A673 (cell line): Measurements from ENCODE around the gene CLK1.

Experiments
- EZH2 ChIP-seq: fragments of 200-600 bp; sonication (generic); IDR thresholded peaks from 2 replicates; pipeline ENCODE4 v1.6.1; 2017; ENCODE audit warnings: borderline replicate concordance, low read depth, mild to moderate bottlenecking, mixed read lengths, antibody characterized with exemption, low read length; ENCODE audit not compliant: poor library complexity, severe bottlenecking
- TF ChIP-seq, protein P1 (sequence below): fragments of 300-800, 200-600 bp; sonication (generic); conservative IDR thresholded peaks from 2 replicates; pipeline ENCODE4 v1.5.1; 2017; ENCODE audit warnings: low read depth, mild to moderate bottlenecking, antibody characterized with exemption, low read length, moderate library complexity, mixed read lengths

- TF ChIP-seq, protein P1, sequence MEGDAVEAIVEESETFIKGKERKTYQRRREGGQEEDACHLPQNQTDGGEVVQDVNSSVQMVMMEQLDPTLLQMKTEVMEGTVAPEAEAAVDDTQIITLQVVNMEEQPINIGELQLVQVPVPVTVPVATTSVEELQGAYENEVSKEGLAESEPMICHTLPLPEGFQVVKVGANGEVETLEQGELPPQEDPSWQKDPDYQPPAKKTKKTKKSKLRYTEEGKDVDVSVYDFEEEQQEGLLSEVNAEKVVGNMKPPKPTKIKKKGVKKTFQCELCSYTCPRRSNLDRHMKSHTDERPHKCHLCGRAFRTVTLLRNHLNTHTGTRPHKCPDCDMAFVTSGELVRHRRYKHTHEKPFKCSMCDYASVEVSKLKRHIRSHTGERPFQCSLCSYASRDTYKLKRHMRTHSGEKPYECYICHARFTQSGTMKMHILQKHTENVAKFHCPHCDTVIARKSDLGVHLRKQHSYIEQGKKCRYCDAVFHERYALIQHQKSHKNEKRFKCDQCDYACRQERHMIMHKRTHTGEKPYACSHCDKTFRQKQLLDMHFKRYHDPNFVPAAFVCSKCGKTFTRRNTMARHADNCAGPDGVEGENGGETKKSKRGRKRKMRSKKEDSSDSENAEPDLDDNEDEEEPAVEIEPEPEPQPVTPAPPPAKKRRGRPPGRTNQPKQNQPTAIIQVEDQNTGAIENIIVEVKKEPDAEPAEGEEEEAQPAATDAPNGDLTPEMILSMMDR, result no peak
- no peak for TF ChIP-seq EZH2
Measured at GRCh38 chr2:200863782-200864175, 679 bp downstream of the CLK1 start.
